GM19452 (cell line): ENCODE results near the gene KIN.
"Not testable (repeated sequence)": the region's sequence is repeated elsewhere in the genome, so short reads cannot be mapped to it uniquely, and the experiment has no call there.

Experiments
- ATAC-seq: cut with Tn5 transposase; IDR thresholded peaks from one replicate; pipeline ENCODE4 v1.9.1; 2021; ENCODE audit not compliant: unreplicated experiment

The KIN gene

DNA sequence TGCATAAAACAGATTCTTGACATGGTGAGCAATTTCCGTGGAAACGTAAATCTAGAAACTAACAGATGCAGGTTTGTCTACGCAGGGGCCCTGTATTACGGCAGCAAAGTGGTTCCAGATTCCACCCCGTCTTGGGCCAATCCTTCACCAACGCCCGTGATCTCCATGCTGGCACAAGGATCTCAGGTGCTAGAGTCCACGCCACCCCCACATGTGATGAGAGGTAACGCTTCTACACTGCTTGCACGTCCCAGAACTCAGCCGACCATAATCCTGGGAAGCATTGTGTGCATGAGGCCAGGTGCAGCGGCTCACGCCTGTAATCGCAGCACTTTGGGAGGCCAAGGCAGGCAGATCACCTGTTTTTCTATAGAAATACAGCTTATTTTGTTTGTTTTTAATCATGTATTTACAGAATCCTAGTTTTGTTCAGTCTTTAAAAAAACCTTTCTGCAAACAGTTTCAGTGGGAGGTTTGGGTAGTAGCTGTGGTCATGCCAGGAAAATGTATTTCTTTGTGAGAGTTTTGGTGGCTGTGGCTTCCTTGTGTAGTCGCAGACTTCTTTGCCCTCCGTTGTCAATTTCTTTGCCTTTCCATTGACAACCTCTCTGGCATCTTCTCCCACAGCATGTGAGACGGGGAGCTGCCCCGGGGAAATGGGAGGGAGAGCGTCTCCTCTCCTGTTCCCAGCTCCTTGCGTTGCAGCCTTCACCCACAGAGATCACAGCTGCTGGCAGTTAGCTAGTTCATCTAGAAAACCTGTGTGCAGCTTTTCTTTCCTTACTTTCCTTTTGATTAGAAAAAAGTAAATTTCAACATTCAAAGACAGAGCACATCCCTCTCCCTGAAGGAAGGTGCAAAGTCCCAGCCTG is 49.0 kb downstream of the KIN start:
- no peak for ATAC-seq

GRCh38 chr10:7734821-7735220 is 53.0 kb downstream of the KIN start:
- ATAC-seq, result no peak

GRCh38 chr10:7722927-7723529 is 64.8 kb downstream of the KIN start:
- no peak for ATAC-seq

GRCh38 chr10:7720478-7720877 is 67.3 kb downstream of the KIN start:
- ATAC-seq, result no peak

DNA sequence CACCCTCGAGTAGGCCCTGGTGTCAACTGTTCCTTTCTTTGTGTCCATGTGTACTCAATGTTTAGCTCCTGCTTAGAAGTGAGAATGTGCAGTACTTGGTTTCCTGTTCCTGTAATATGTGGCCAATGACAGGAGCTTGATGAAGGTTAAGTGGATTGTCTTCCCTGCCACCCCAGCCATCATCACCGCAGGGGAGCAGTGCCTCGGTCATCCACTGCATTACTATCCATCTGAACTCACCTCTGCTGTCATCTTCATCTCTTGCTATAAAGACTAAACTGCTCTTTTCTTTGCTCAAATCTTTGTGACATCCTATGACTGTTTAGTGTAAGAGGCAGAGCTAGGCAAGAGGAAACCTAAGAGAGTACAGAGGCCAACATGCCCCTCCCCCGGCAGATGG is 69.1 kb downstream of the KIN start:
- ATAC-seq, result no peak

- no peak for ATAC-seq
Observed at GRCh38 chr10:7717767-7718166, 70.0 kb downstream of the KIN start.

GRCh38 chr10:7715515-7715914 is 72.3 kb downstream of the KIN start:
- no peak for ATAC-seq

GRCh38 chr10:7711075-7711474 is 76.7 kb downstream of the KIN start:
- ATAC-seq, result not testable (repeated sequence)

DNA sequence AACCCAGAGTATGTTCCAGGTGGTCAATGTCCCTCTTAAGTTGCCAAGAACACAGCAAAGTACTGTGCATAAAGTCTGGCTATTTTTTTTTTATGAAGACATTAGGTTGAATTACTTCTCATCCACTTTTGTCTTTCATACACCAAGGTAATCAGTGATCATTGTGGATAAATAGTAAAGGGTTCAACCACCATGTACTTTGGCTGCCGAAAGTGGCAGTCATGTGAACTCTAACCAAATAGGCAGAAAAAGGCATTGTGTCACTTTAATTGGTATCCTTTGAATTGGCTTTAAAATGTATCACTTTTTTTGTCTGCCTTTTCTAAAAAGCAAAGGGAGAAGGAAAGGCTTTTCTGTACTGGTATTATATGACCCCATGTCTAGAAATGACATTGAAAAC is 77.3 kb downstream of the KIN start:
- no peak for ATAC-seq

DNA sequence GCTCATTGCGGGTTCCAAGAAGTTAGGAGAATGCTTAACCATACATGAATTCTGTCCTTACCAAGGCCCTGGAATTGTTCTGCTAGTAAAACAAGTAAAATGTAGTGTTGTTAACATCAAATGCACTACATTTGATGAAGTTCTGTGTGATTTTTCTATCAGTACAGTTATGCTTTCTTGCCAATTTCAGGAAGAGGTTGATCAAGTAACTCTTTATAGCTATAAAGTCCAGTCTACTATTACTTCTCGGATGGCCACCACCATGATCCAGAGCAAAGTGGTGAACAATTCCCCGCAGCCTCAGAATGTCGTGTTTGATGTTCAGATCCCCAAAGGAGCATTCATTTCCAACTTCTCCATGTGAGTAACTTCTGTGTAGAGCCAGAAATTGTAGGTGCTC is 79.0 kb downstream of the KIN start:
- ATAC-seq, result no peak

GRCh38 chr10:7707858-7708622 is 79.8 kb downstream of the KIN start:
- no peak for ATAC-seq

- ATAC-seq, result no peak
Observed at GRCh38 chr10:7707102-7707501, 80.7 kb downstream of the KIN start.

DNA sequence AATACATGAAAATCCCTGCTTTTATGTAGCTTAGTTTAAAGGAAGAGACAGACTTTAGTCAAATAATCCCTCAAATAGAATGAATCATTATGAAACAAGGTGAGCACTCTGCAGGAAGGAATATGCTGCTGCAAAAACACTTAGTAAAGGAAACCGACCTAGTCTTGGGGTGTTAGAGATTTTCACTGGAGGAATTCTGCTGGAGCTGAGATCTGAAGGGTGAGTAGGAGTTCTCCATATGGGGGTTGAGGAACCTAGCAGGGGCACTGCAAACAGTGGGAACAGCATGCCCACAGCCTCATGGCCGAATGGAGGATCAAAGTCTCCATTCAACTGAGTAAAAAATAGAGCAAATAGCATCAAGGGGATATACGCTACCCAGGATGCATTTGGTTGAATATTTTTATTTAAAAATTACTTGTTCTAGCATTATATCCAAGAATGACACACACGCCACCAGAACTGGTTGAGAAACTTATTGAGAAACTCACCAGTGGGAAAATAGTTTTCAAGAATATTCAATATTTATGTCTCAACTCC is 81.2 kb downstream of the KIN start:
- ATAC-seq, result no peak

DNA sequence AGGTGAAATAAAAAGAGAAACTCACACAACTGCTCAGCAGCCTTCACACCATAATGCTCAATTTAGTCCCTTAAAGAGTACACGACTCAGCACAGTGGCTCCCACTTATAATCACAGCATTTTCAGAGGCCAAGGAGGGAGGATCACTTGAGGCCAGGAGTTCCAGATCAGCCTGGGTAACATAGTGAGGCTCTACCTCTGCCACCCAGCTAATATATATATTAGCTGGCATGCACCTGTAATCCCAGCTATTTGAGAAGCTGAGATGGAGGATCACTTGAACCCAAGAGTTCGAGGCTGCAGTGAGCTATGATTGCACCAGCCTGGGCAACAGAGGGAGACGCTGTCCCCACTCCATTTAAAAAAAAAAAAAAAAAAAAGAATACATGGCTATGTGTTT is 82.5 kb downstream of the KIN start:
- ATAC-seq, result no peak

DNA sequence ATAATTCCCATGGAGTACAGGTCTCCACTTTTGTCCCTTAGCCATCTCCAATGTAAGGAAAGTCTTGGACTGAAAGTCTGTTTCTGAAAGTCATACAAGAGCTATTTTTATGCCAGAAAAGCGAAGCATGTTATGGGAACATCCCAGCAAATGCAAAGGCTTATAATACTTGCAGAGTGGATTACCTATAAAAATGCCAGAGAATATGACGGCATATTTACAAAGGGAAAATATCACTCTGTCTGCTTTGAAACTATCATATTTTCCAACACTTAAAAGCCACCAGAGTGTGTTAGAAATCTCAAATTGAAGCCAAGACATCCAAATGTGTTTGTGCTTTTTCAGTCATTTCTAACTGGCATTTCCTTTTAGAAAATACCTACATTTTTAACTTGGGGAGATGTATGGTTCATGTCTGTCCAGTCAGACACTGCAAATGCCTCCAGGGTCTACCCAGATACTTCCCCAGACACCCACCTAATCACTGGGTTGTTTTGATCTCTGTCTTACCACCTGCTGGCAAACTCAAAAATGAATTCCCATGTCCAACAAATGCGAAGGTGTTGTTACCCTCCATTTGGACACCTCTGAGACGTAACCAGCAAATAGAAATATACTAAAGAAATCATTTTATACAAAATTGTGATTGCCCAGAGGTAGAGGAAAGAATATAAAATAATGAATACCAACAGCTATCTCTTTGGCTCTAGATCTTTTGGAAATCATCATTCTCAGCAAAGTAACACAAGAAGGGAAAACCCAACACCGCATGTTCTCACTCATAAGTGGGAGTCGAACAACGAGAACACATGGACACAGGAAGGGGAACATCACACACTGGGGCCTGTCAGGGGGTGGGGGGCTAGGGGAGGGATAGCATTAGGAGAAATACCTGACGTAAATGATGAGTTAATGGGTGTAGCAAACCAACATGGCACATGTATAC is 83.4 kb downstream of the KIN start:
- no peak for ATAC-seq

- ATAC-seq, result no peak
Observed at GRCh38 chr10:7703140-7703539, 84.7 kb downstream of the KIN start, which contains the start of gene ITIH2. TSS of gene ITIH2 (plus strand) at chr10:7703316. CDS start at chr10:7703435, 119 bp downstream.

GRCh38 chr10:7702288-7702812 is 85.4 kb downstream of the KIN start:
- ATAC-seq, result no peak

- ATAC-seq, result no peak
Observed at GRCh38 chr10:7701158-7701742, 86.5 kb downstream of the KIN start.
